BE2C (cell line): Measurements from ENCODE around the gene RPA1.
"Not testable (repeated sequence)": the region's sequence is repeated elsewhere in the genome, so short reads cannot be mapped to it uniquely, and the experiment has no call there.

Source experiments
- DNase-seq: peaks from one replicate; pipeline ENCODE4 v3.0.0-alpha.2; 2020
- H3K27me3 ChIP-seq: fragments of 250-450 bp; sonication (Bioruptor Pico); 2 replicates; pipeline ENCODE4 v1.5.1; 2020; ENCODE audit warnings: mild to moderate bottlenecking
- H3K36me3 ChIP-seq: fragments of 250-450 bp; sonication (Bioruptor Pico); 2 replicates; pipeline ENCODE4 v1.5.1; 2020; ENCODE audit warnings: mild to moderate bottlenecking
- H3K4me1 ChIP-seq: fragments of 250-450 bp; sonication (Bioruptor Pico); 2 replicates; pipeline ENCODE4 v1.5.1; 2020
- H3K4me3 ChIP-seq: 2 replicates; pipeline ENCODE4 v1.5.1; 2011; ENCODE audit warnings: low read depth, low read length
- H3K9me3 ChIP-seq: fragments of 250-450 bp; sonication (Bioruptor Pico); 2 replicates; pipeline ENCODE4 v1.5.1; 2020
- CTCF ChIP-seq: IDR thresholded peaks from 2 replicates; pipeline ENCODE4 v1.5.1; 2012; ENCODE audit warnings: mild to moderate bottlenecking, low read depth, low read length

The RPA1 gene

GRCh38 chr17:1797323-1797722 is 32.5 kb upstream of the RPA1 start:
- no peaks in the 10 kb centered on the region for H3K27me3 ChIP-seq
- TF ChIP-seq CTCF: no peak
- H3K36me3 ChIP-seq: no peaks in the 10 kb centered on the region
- H3K4me1 ChIP-seq: peaks cover under 1% of the 10 kb centered on the region; the same call in 1 of the 2 replicates
- peak; percentile 23 for DNase-seq
- no peaks in the 10 kb centered on the region for H3K9me3 ChIP-seq
- no peak overlapping the region for H3K4me3 ChIP-seq

- H3K36me3 ChIP-seq, H3K27me3 ChIP-seq, DNase-seq, H3K4me3 ChIP-seq, H3K4me1 ChIP-seq, H3K9me3 ChIP-seq: not testable (repeated sequence)
These were observed 32.0 kb upstream of the RPA1 start for GRCh38 chr17:1797846-1798245.

GRCh38 chr17:1800240-1800639 is 29.6 kb upstream of the RPA1 start:
- no peaks in the 10 kb centered on the region for H3K36me3 ChIP-seq
- TF ChIP-seq CTCF: no peak

GRCh38 chr17:1800712-1801111 is 29.1 kb upstream of the RPA1 start:
- no peak for TF ChIP-seq CTCF
- no peaks in the 10 kb centered on the region for H3K36me3 ChIP-seq
- no peak for DNase-seq
- H3K4me3 ChIP-seq: no peak overlapping the region
- no peaks in the 10 kb centered on the region for H3K9me3 ChIP-seq
- no peaks in the 10 kb centered on the region for H3K4me1 ChIP-seq
- no peaks in the 10 kb centered on the region for H3K27me3 ChIP-seq

More at GRCh38 chr17:1800240-1800639, 29.6 kb upstream of the RPA1 start:
- H3K4me3 ChIP-seq: no peak overlapping the region
- no peaks in the 10 kb centered on the region for H3K4me1 ChIP-seq
- H3K27me3 ChIP-seq: no peaks in the 10 kb centered on the region
- no peaks in the 10 kb centered on the region for H3K9me3 ChIP-seq
- no peak for DNase-seq

- Histone ChIP-seq H3K27me3 (no peaks in the 10 kb centered on the region), H3K4me3 (no peak overlapping the region), H3K36me3 (no peaks in the 10 kb centered on the region), H3K4me1 (no peaks in the 10 kb centered on the region), H3K9me3 (no peaks in the 10 kb centered on the region)
- no peak for TF ChIP-seq CTCF
- no peak for DNase-seq
These were observed 27.4 kb upstream of the RPA1 start for GRCh38 chr17:1802429-1802828.

GRCh38 chr17:1803280-1803679 is 26.5 kb upstream of the RPA1 start:
- Histone ChIP-seq H3K27me3 (no peaks in the 10 kb centered on the region), H3K4me3 (no peak overlapping the region), H3K4me1 (no peaks in the 10 kb centered on the region), H3K9me3 (no peaks in the 10 kb centered on the region), H3K36me3 (no peaks in the 10 kb centered on the region)
- no peak for TF ChIP-seq CTCF
- DNase-seq: no peak

GRCh38 chr17:1807890-1808289 is 21.9 kb upstream of the RPA1 start:
- Histone ChIP-seq H3K36me3 (no peaks in the 10 kb centered on the region), H3K4me3 (no peak overlapping the region)
- no peak for TF ChIP-seq CTCF

More at GRCh38 chr17:1807890-1808289, 21.9 kb upstream of the RPA1 start:
- no peak for DNase-seq
- H3K27me3 ChIP-seq: no peaks in the 10 kb centered on the region
- H3K4me1 ChIP-seq: no peaks in the 10 kb centered on the region
- H3K9me3 ChIP-seq: no peaks in the 10 kb centered on the region
